H9 (cell line): ENCODE measurements around the gene HIVEP1. TPM values are rescaled to one million over a fixed set of nuclear protein-coding genes. Genes with fewer than 3 reads are reported as not detected.
A peak's percentile ranks its signal among the peaks of the same experiment; 100 is the strongest.

Experiments used
- DNase-seq: peaks from one replicate; pipeline ENCODE4 v3.0.0-alpha.2; 2017
- H2AFZ ChIP-seq: one replicate; pipeline ENCODE4 v1.6.1; 2013; ENCODE audit warnings: mild to moderate bottlenecking, low read length, control low read depth, moderate library complexity
- H2AK5ac ChIP-seq: 2 replicates; pipeline ENCODE4 v1.6.1; 2013; ENCODE audit warnings: low read length, control low read depth, mixed read lengths; ENCODE audit not compliant: insufficient read length
- H2BK120ac ChIP-seq: one replicate; pipeline ENCODE4 v1.6.1; 2013; ENCODE audit warnings: low read depth, mild to moderate bottlenecking, low read length, control low read depth, inconsistent platforms; ENCODE audit not compliant: poor library complexity, severe bottlenecking
- H2BK12ac ChIP-seq: 2 replicates; pipeline ENCODE4 v1.6.1; 2013; ENCODE audit warnings: low read length, control low read depth, mixed read lengths, low read depth; ENCODE audit not compliant: insufficient read length
- H2BK15ac ChIP-seq: 2 replicates; pipeline ENCODE4 v1.6.1; 2013; ENCODE audit warnings: low read depth, low read length, control low read depth
- H2BK20ac ChIP-seq: one replicate; pipeline ENCODE4 v1.6.1; 2013; ENCODE audit warnings: low read depth, mild to moderate bottlenecking, low read length, control low read depth, inconsistent platforms; ENCODE audit not compliant: poor library complexity, severe bottlenecking
- H2BK5ac ChIP-seq: 2 replicates; pipeline ENCODE4 v1.6.1; 2013; ENCODE audit warnings: low read length, control low read depth, mixed read lengths; ENCODE audit not compliant: insufficient read length
- H3K14ac ChIP-seq: 2 replicates; pipeline ENCODE4 v1.6.1; 2013; ENCODE audit warnings: low read length, control low read depth; ENCODE audit not compliant: insufficient read depth
- H3K18ac ChIP-seq: 2 replicates; pipeline ENCODE4 v1.6.1; 2013; ENCODE audit warnings: low read depth, mild to moderate bottlenecking, mixed read lengths, low read length, control low read depth; ENCODE audit not compliant: insufficient read length
- H3K23ac ChIP-seq: 2 replicates; pipeline ENCODE4 v1.6.1; 2013; ENCODE audit warnings: low read length, control low read depth, mixed read lengths, low read depth; ENCODE audit not compliant: insufficient read length
- H3K23me2 ChIP-seq: 2 replicates; pipeline ENCODE4 v1.6.1; 2013; ENCODE audit warnings: low read depth, mild to moderate bottlenecking, mixed read lengths, low read length, control low read depth; ENCODE audit not compliant: insufficient read length, poor library complexity, severe bottlenecking
- H3K27ac ChIP-seq: 2 replicates; pipeline ENCODE4 v1.5.1; 2013; ENCODE audit warnings: low read length, control low read depth, mixed read lengths, low read depth; ENCODE audit not compliant: insufficient read length
- H3K27me3 ChIP-seq: 2 replicates; pipeline ENCODE4 v1.6.1; 2013; ENCODE audit warnings: low read length, control low read depth, inconsistent platforms; ENCODE audit not compliant: insufficient read depth
- H3K4ac ChIP-seq: 2 replicates; pipeline ENCODE4 v1.6.1; 2013; ENCODE audit warnings: low read depth, mild to moderate bottlenecking, control low read depth, inconsistent platforms, low read length, moderate library complexity
- H3K4me1 ChIP-seq: 2 replicates; pipeline ENCODE4 v1.6.1; 2013; ENCODE audit warnings: low read length, control low read depth, inconsistent platforms; ENCODE audit not compliant: insufficient read depth
- H3K4me2 ChIP-seq: 2 replicates; pipeline ENCODE4 v1.6.1; 2013; ENCODE audit warnings: low read length, control low read depth, mixed read lengths; ENCODE audit not compliant: insufficient read length, insufficient read depth
- H3K56ac ChIP-seq: 2 replicates; pipeline ENCODE4 v1.6.1; 2013; ENCODE audit warnings: low read depth, mild to moderate bottlenecking, mixed read lengths, low read length, control low read depth; ENCODE audit not compliant: insufficient read length
- H3K79me1 ChIP-seq: 2 replicates; pipeline ENCODE4 v1.6.1; 2013; ENCODE audit warnings: low read depth, mild to moderate bottlenecking, moderate library complexity, low read length, control low read depth, inconsistent platforms; ENCODE audit not compliant: insufficient read depth, poor library complexity, severe bottlenecking
- H3K79me2 ChIP-seq: 2 replicates; pipeline ENCODE4 v1.6.1; 2013; ENCODE audit warnings: low read length, control low read depth, inconsistent platforms; ENCODE audit not compliant: insufficient read depth
- H3K9ac ChIP-seq: 2 replicates; pipeline ENCODE4 v1.6.1; 2013; ENCODE audit warnings: low read length, control low read depth, mixed read lengths; ENCODE audit not compliant: insufficient read length; ENCODE audit errors: extremely low read depth
- H3K9me3 ChIP-seq: one replicate; pipeline ENCODE4 v1.6.1; 2013; ENCODE audit warnings: low read depth, low read length, inconsistent platforms; ENCODE audit not compliant: control insufficient read depth
- H3T11ph ChIP-seq: one replicate; pipeline ENCODE4 v1.6.1; 2013; ENCODE audit warnings: mild to moderate bottlenecking, low read length, control low read depth, inconsistent platforms
- H4K20me1 ChIP-seq: one replicate; pipeline ENCODE4 v1.6.1; 2013; ENCODE audit not compliant: control insufficient read depth, insufficient read length, insufficient read depth
- H4K5ac ChIP-seq: 2 replicates; pipeline ENCODE4 v1.6.1; 2013; ENCODE audit warnings: low read depth, mild to moderate bottlenecking, mixed read lengths, low read length, control low read depth; ENCODE audit not compliant: insufficient read length
- H4K8ac ChIP-seq: replicated peaks from 2 replicates; pipeline ENCODE4 v1.6.1; 2013; ENCODE audit warnings: low read length, control low read depth, mixed read lengths, low read depth; ENCODE audit not compliant: insufficient read length
- H4K91ac ChIP-seq: 2 replicates; pipeline ENCODE4 v1.6.1; 2013; ENCODE audit warnings: low read depth, mild to moderate bottlenecking, moderate library complexity, mixed read lengths, low read length, control low read depth; ENCODE audit not compliant: insufficient read length
- H3K27ac Mint-ChIP-seq, 3 experiments: 2 replicates in 2 of 3; 3 replicates in 1 of 3; pipeline ENCODE4 v1.8.0; 2020 to 2021; ENCODE audit warnings: mixed read lengths in 3 of 3, mild to moderate bottlenecking in 1 of 3, moderate library complexity in 1 of 3
- H3K27me3 Mint-ChIP-seq: 2 replicates; pipeline ENCODE4 v1.8.0; 2021; ENCODE audit warnings: low read depth, mild to moderate bottlenecking, moderate library complexity, mixed read lengths
- H3K36me3 Mint-ChIP-seq, 3 experiments: 2 replicates in 2 of 3; 3 replicates in 1 of 3; pipeline ENCODE4 v1.8.0; 2020 to 2021; ENCODE audit warnings: low read depth in 3 of 3, mixed read lengths in 3 of 3; ENCODE audit not compliant: insufficient read depth in 1 of 3
- H3K4me1 Mint-ChIP-seq, 2 experiments: 2 replicates each; pipeline ENCODE4 v1.8.0; 2020; ENCODE audit warnings: mixed read lengths in 2 of 2
- H3K4me3 Mint-ChIP-seq, 2 experiments: 2 replicates in 1 of 2; 3 replicates in 1 of 2; pipeline ENCODE4 v1.8.0; 2020 to 2021; ENCODE audit warnings: mild to moderate bottlenecking in 2 of 2, mixed read lengths in 2 of 2, moderate library complexity in 1 of 2
- H3K9me3 Mint-ChIP-seq, 2 experiments: 2 replicates in 1 of 2; 3 replicates in 1 of 2; pipeline ENCODE4 v1.8.0; 2020; ENCODE audit warnings: mild to moderate bottlenecking in 2 of 2, mixed read lengths in 2 of 2, moderate library complexity in 1 of 2
- CTCF ChIP-seq: fragments of 200-600 bp; sonication (generic); conservative IDR thresholded peaks from 3 replicates; pipeline ENCODE4 v1.8.0; 2021; ENCODE audit warnings: antibody characterized with exemption, mild to moderate bottlenecking
- WGBS: extraction: QIAGEN DNeasy Blood & Tissue Kit; methylation state at CpG from one replicate; pipeline ENCODE4 v1.1.7; 2013; ENCODE audit warnings: missing lambda C conversion rate, low lambda C conversion rate, mixed read lengths; ENCODE audit not compliant: insufficient read length; ENCODE audit errors: extremely low coverage; 5-methylcytosine and 5-hydroxymethylcytosine counted together
- total RNA-seq: library from RNA; stranded (reverse); gene quantifications from 2 replicates; pipeline ENCODE4 v1.2.1, GENCODE V29; 2021

The HIVEP1 gene
- total RNA-seq, 1 experiment from 2014 or later, result 44.2 TPM

GRCh38 chr6:12112540-12113189 lies 100.6 kb downstream of the HIVEP1 start:
- Mint-ChIP-seq H3K27me3 (no peaks in the 10 kb centered on the region), H3K4me3 (no peak overlapping the region), H3K36me3 (peaks cover 25 to 42% (median 30%) of the 10 kb centered on the region in 3 experiments; a peak in 6 of 7 replicates), H3K27ac (peak overlapping the region in 2 of 3 experiments; percentile 42 to 45; a peak in 3 of 7 replicates), H3K9me3 (peaks cover 2 to 3% of the 10 kb centered on the region in 2 experiments; a peak in 1 of 5 replicates), H3K4me1 (peaks cover 25 to 31% of the 10 kb centered on the region in 2 experiments)
- H3K79me2 ChIP-seq, result no peaks in the 10 kb centered on the region
- no peak overlapping the region for H3K14ac ChIP-seq
- no peak overlapping the region for H3T11ph ChIP-seq
- no peaks in the 10 kb centered on the region for H4K20me1 ChIP-seq
- H3K79me1 ChIP-seq, result no peaks in the 10 kb centered on the region
- no peak overlapping the region for H2BK5ac ChIP-seq
- no peaks in the 10 kb centered on the region for H3K9me3 ChIP-seq
- no peak overlapping the region for H3K4ac ChIP-seq
- H3K18ac ChIP-seq, result no peak overlapping the region
- H3K27me3 ChIP-seq, result no peaks in the 10 kb centered on the region
- H3K4me1 ChIP-seq, result peaks cover 7% of the 10 kb centered on the region; the same call in 1 of the 2 replicates
- no CpG with 5 or more reads among the region's 9 CpGs for WGBS
- H2AFZ ChIP-seq, result no peak overlapping the region
- DNase-seq, result no peak
- H3K23ac ChIP-seq, result no peak overlapping the region
- TF ChIP-seq CTCF, result no peak
- H3K4me2 ChIP-seq, result no peak overlapping the region
- no peak overlapping the region for H3K56ac ChIP-seq
- H3K27ac ChIP-seq, result no peak overlapping the region
- no peak overlapping the region for H4K5ac ChIP-seq
- H2BK20ac ChIP-seq, result no peak overlapping the region
- no peak overlapping the region for H2AK5ac ChIP-seq
- no peak overlapping the region for H2BK12ac ChIP-seq
- H2BK120ac ChIP-seq, result no peak overlapping the region
- H2BK15ac ChIP-seq, result no peak overlapping the region
- no peaks in the 10 kb centered on the region for H3K23me2 ChIP-seq
- H4K91ac ChIP-seq, result no peak overlapping the region
- H3K9ac ChIP-seq, result no peak overlapping the region
- no peak overlapping the region for H4K8ac ChIP-seq
